ENCODE measurements around the gene ACLY. TPM values are rescaled to one million over a fixed set of nuclear protein-coding genes. Genes with fewer than 3 reads are reported as not detected.

The ACLY gene
- total RNA-seq, 1 experiment from 2014 or later: 173 TPM

GRCh38 chr17:41909088-41909487, 9.7 kb downstream of the ACLY start:
- H3K36me3 ChIP-seq (ENCODE audit: insufficient read depth, low read length): peaks cover 73% of the 10 kb centered on the region
- H3K79me2 ChIP-seq (ENCODE audit: low read length): peaks cover 33% of the 10 kb centered on the region
- H3K9me2 ChIP-seq (replicated peaks; ENCODE audit: insufficient read depth, low read length): no peaks in the 10 kb centered on the region
- no peaks in the 10 kb centered on the region for H3K27me3 ChIP-seq (ENCODE audit: low read length)
- H3K9ac ChIP-seq (ENCODE audit: low read length): no peak overlapping the region
- no peak overlapping the region for H3K27ac ChIP-seq (ENCODE audit: low read length)
- H2AFZ ChIP-seq (ENCODE audit: low read length): no peak overlapping the region
- H3K9me3 ChIP-seq (ENCODE audit: low read length): no peaks in the 10 kb centered on the region
- peaks cover 47% of the 10 kb centered on the region for H4K20me1 ChIP-seq (ENCODE audit: insufficient read depth, low read depth, low read length)
- DNase-seq: no peak
- H3K4me3 ChIP-seq (ENCODE audit: low read length): no peak overlapping the region
- H3K4me1 ChIP-seq (ENCODE audit: low read length): no peaks in the 10 kb centered on the region
- H3K4me2 ChIP-seq (ENCODE audit: low read depth, low read length, poor library complexity, severe bottlenecking): no peak overlapping the region

- peaks cover 35% of the 10 kb centered on the region for H4K20me1 ChIP-seq (ENCODE audit: insufficient read depth, low read depth, low read length)
- no peak for DNase-seq
- H3K9me3 ChIP-seq (ENCODE audit: low read length): no peaks in the 10 kb centered on the region
- peaks cover 23% of the 10 kb centered on the region for H3K79me2 ChIP-seq (ENCODE audit: low read length)
- H3K4me3 ChIP-seq (ENCODE audit: low read length): no peak overlapping the region
- no peak overlapping the region for H3K27ac ChIP-seq (ENCODE audit: low read length)
- peaks cover 66% of the 10 kb centered on the region for H3K36me3 ChIP-seq (ENCODE audit: insufficient read depth, low read length)
- no peak overlapping the region for H2AFZ ChIP-seq (ENCODE audit: low read length)
- H3K9ac ChIP-seq (ENCODE audit: low read length): no peak overlapping the region
- H3K4me1 ChIP-seq (ENCODE audit: low read length): no peaks in the 10 kb centered on the region
- no peaks in the 10 kb centered on the region for H3K9me2 ChIP-seq (replicated peaks; ENCODE audit: insufficient read depth, low read length)
- no peak overlapping the region for H3K4me2 ChIP-seq (ENCODE audit: low read depth, low read length, poor library complexity, severe bottlenecking)
- no peaks in the 10 kb centered on the region for H3K27me3 ChIP-seq (ENCODE audit: low read length)
These were observed 10.9 kb downstream of the ACLY start for GRCh38 chr17:41907633-41908539.

DNA sequence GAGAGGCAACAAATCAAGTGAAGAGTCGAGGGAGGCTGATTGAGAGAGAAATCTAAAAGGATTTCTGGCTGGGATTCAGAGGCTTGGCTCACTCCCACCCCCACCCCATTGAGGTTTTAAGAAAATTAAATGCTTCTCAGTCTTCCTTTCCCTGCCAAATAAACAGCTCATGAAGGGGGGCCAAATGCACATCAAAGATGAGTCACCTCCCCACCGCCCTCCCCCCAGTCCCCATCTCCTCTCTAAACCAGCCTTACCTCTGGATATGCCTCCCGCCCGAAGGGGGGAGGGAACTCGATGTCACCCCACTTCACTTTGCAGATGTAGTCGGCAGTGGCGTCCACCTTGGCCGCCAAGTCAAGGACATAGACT, 11.6 kb downstream of the ACLY start:
- Histone ChIP-seq H4K20me1 (ENCODE audit: insufficient read depth, low read depth, low read length) (peaks cover 31% of the 10 kb centered on the region), H3K4me3 (ENCODE audit: low read length) (no peak overlapping the region), H3K9me2 (replicated peaks; ENCODE audit: insufficient read depth, low read length) (no peaks in the 10 kb centered on the region), H3K27me3 (ENCODE audit: low read length) (no peaks in the 10 kb centered on the region), H2AFZ (ENCODE audit: low read length) (no peak overlapping the region), H3K79me2 (ENCODE audit: low read length) (peaks cover 16% of the 10 kb centered on the region), H3K4me2 (ENCODE audit: low read depth, low read length, poor library complexity, severe bottlenecking) (no peak overlapping the region), H3K9ac (ENCODE audit: low read length) (no peak overlapping the region), H3K36me3 (ENCODE audit: insufficient read depth, low read length) (peaks cover 66% of the 10 kb centered on the region), H3K9me3 (ENCODE audit: low read length) (no peaks in the 10 kb centered on the region), H3K27ac (ENCODE audit: low read length) (no peak overlapping the region), H3K4me1 (ENCODE audit: low read length) (no peaks in the 10 kb centered on the region)
- no peak for DNase-seq

- no peak overlapping the region for H3K9ac ChIP-seq (ENCODE audit: low read length)
- H3K79me2 ChIP-seq (ENCODE audit: low read length): 0 out of 2 replicates have a peak, but pooled peaks cover 13% of the 10 kb centered on the region
- H3K4me2 ChIP-seq (ENCODE audit: low read depth, low read length, poor library complexity, severe bottlenecking): no peak overlapping the region
- no peaks in the 10 kb centered on the region for H3K4me1 ChIP-seq (ENCODE audit: low read length)
- H3K27me3 ChIP-seq (ENCODE audit: low read length): no peaks in the 10 kb centered on the region
- H4K20me1 ChIP-seq (ENCODE audit: insufficient read depth, low read depth, low read length): peaks cover 28% of the 10 kb centered on the region
- no peak overlapping the region for H3K4me3 ChIP-seq (ENCODE audit: low read length)
- H3K9me3 ChIP-seq (ENCODE audit: low read length): no peaks in the 10 kb centered on the region
- no peak for DNase-seq
- H3K36me3 ChIP-seq (ENCODE audit: insufficient read depth, low read length): peaks cover 69% of the 10 kb centered on the region
- no peaks in the 10 kb centered on the region for H3K9me2 ChIP-seq (replicated peaks; ENCODE audit: insufficient read depth, low read length)
- no peak overlapping the region for H2AFZ ChIP-seq (ENCODE audit: low read length)
- H3K27ac ChIP-seq (ENCODE audit: low read length): no peak overlapping the region
These were observed 12.1 kb downstream of the ACLY start for GRCh38 chr17:41906465-41907184.

DNA sequence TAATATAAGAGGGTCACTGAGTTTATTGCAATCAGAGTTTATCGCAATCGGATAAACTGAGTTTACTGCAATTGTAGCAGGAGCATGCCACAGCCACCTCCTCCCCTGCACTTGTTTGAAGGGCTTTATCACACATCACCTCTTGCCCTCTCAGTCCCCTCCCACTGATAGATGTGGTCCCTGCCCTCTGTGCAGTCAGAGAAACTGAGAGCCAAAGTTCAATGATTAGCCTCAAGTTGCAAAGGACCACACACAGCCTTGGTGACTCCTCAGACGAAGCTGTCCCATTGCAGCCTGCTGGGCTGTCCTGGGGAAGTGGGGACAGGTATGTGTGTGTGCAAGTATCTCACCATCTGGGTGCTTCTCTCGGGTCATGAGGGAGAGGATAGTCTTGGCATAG, 13.6 kb downstream of the ACLY start:
- Histone ChIP-seq H3K36me3 (ENCODE audit: insufficient read depth, low read length) (peaks cover 64% of the 10 kb centered on the region), H3K27me3 (ENCODE audit: low read length) (no peaks in the 10 kb centered on the region), H2AFZ (ENCODE audit: low read length) (no peak overlapping the region), H3K4me2 (ENCODE audit: low read depth, low read length, poor library complexity, severe bottlenecking) (no peak overlapping the region), H3K27ac (ENCODE audit: low read length) (no peak overlapping the region), H3K9me3 (ENCODE audit: low read length) (no peaks in the 10 kb centered on the region), H3K4me3 (ENCODE audit: low read length) (no peak overlapping the region), H3K9ac (ENCODE audit: low read length) (no peak overlapping the region), H3K9me2 (replicated peaks; ENCODE audit: insufficient read depth, low read length) (no peaks in the 10 kb centered on the region), H4K20me1 (ENCODE audit: insufficient read depth, low read depth, low read length) (peaks cover 20% of the 10 kb centered on the region), H3K79me2 (ENCODE audit: low read length) (0 out of 2 replicates have a peak, but pooled peaks cover 7% of the 10 kb centered on the region), H3K4me1 (ENCODE audit: low read length) (no peaks in the 10 kb centered on the region)
- DNase-seq: no peak

GRCh38 chr17:41904242-41904841, 14.4 kb downstream of the ACLY start:
- Histone ChIP-seq H3K27me3 (ENCODE audit: low read length) (no peaks in the 10 kb centered on the region), H3K4me1 (ENCODE audit: low read length) (no peaks in the 10 kb centered on the region), H2AFZ (ENCODE audit: low read length) (no peak overlapping the region), H3K4me2 (ENCODE audit: low read depth, low read length, poor library complexity, severe bottlenecking) (no peak overlapping the region), H3K27ac (ENCODE audit: low read length) (no peak overlapping the region), H3K4me3 (ENCODE audit: low read length) (no peak overlapping the region), H3K9ac (ENCODE audit: low read length) (no peak overlapping the region), H3K9me2 (replicated peaks; ENCODE audit: insufficient read depth, low read length) (no peaks in the 10 kb centered on the region), H4K20me1 (ENCODE audit: insufficient read depth, low read depth, low read length) (peaks cover 17% of the 10 kb centered on the region), H3K36me3 (ENCODE audit: insufficient read depth, low read length) (peaks cover 62% of the 10 kb centered on the region), H3K9me3 (ENCODE audit: low read length) (no peaks in the 10 kb centered on the region), H3K79me2 (ENCODE audit: low read length) (0 out of 2 replicates have a peak, but pooled peaks cover 3% of the 10 kb centered on the region)
- no peak for DNase-seq

DNA sequence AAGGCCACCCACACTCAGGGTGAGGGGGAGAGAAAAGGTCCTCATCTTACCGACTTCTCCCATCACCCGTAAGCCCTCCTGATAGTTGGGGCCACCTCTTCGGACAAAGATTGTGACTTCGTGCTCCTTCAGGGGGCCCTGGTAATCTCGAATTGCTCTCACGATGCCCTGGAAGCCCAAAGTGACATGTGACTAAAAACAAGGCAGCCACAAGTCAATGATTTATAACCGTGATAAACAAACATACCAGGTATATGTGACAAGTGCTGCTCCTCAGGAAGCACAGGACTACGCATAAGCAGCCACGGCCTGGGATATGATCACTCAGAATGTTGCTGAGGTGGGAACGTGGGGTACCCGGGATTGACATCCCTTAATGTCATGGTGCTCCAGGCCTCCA, 17.1 kb downstream of the ACLY start:
- Histone ChIP-seq H3K4me2 (ENCODE audit: low read depth, low read length, poor library complexity, severe bottlenecking) (no peak overlapping the region), H3K36me3 (ENCODE audit: insufficient read depth, low read length) (peaks cover 52% of the 10 kb centered on the region), H4K20me1 (ENCODE audit: insufficient read depth, low read depth, low read length) (0 out of 2 replicates have a peak, but pooled peaks cover 6% of the 10 kb centered on the region), H3K79me2 (ENCODE audit: low read length) (0 out of 2 replicates have a peak, but pooled peaks cover 5% of the 10 kb centered on the region), H3K9me2 (replicated peaks; ENCODE audit: insufficient read depth, low read length) (no peaks in the 10 kb centered on the region), H3K4me1 (ENCODE audit: low read length) (no peaks in the 10 kb centered on the region), H3K9me3 (ENCODE audit: low read length) (no peaks in the 10 kb centered on the region), H2AFZ (ENCODE audit: low read length) (no peak overlapping the region), H3K27me3 (ENCODE audit: low read length) (no peaks in the 10 kb centered on the region), H3K27ac (ENCODE audit: low read length) (no peak overlapping the region), H3K9ac (ENCODE audit: low read length) (no peak overlapping the region), H3K4me3 (ENCODE audit: low read length) (no peak overlapping the region)
- DNase-seq: no peak

DNA sequence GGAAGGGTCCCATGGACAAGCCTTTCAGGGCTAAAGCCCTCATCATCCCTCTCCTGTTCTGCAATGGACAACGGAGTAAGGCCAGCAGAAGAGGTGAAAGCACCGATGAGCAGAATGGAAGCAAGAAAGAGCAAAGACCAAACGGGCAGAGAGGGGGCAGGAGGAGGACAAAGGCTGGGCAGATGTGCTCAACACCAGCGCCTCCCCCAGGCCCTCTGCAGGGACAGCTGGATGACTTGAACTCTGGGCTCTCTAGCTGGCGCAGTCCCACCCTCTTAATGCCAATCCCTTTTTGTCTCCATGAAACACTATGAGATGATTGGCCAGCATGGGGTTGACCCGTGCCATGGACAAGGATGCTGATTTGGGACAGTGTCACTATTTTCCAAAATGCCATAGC, 22.0 kb downstream of the ACLY start:
- no peak overlapping the region for H2AFZ ChIP-seq (ENCODE audit: low read length)
- no peaks in the 10 kb centered on the region for H3K27me3 ChIP-seq (ENCODE audit: low read length)
- 0 out of 2 replicates have a peak, but pooled peaks cover 3% of the 10 kb centered on the region for H4K20me1 ChIP-seq (ENCODE audit: insufficient read depth, low read depth, low read length)
- H3K9ac ChIP-seq (ENCODE audit: low read length): no peak overlapping the region
- H3K79me2 ChIP-seq (ENCODE audit: low read length): 0 out of 2 replicates have a peak, but pooled peaks cover 9% of the 10 kb centered on the region
- DNase-seq: no peak
- no peak overlapping the region for H3K27ac ChIP-seq (ENCODE audit: low read length)
- peaks cover 50% of the 10 kb centered on the region for H3K36me3 ChIP-seq (ENCODE audit: insufficient read depth, low read length)
- no peak overlapping the region for H3K4me3 ChIP-seq (ENCODE audit: low read length)
- no peaks in the 10 kb centered on the region for H3K4me1 ChIP-seq (ENCODE audit: low read length)
- no peaks in the 10 kb centered on the region for H3K9me2 ChIP-seq (replicated peaks; ENCODE audit: insufficient read depth, low read length)
- no peak overlapping the region for H3K4me2 ChIP-seq (ENCODE audit: low read depth, low read length, poor library complexity, severe bottlenecking)
- no peaks in the 10 kb centered on the region for H3K9me3 ChIP-seq (ENCODE audit: low read length)
